Left colon (tissue), 2 donors: Measurements from ENCODE around the gene SERHL2. TPM values are rescaled to one million over a fixed set of nuclear protein-coding genes. Genes with fewer than 3 reads are reported as not detected.
A peak's percentile ranks its signal among the peaks of the same experiment; 100 is the strongest.

Experiments used
- ATAC-seq: fragments of 200-7000 bp; cut with Tn5 transposase; one replicate; pipeline ENCODE4 v1.9.1; 2020; ENCODE audit warnings: mild to moderate bottlenecking, moderate library complexity
- DNase-seq, 2 donors: peaks; one replicate each; pipeline ENCODE4 v3.0.0-alpha.2; 2020
- intact Hi-C, 2 donors: fragments of 100-400 bp; cut with DNase I in 1 of 2; cut with micrococcal nuclease in 1 of 2; formaldehyde crosslinking; loops; one replicate each; pipeline versions ENCODE4 v1.11.2 to v1.14.0; 2022; cut with DNase I, micrococcal nuclease
- total RNA-seq, 2 donors: library from RNA; stranded (reverse); fragmentation: NEBNext Ultra II Directional; extraction: Animal tissue kit (Norgen Biotek cat#: 25700); gene quantifications; one replicate each; pipeline ENCODE4 v1.2.1, GENCODE V29; 2021
- donor health status: DM: no; HTN: no; CAD: no.
- donor health status: DM: yes; HTN: yes; CAD: no.

SERHL2 gene
- total RNA-seq, 2 donors from 2014 or later: 0.73 to 0.92 TPM

- no peak for ATAC-seq
- intact Hi-C loops: no loop called here
Observed at GRCh38 chr22:42617155-42617983, 63.6 kb downstream of the SERHL2 start.

GRCh38 chr22:42619261-42620063 lies 65.7 kb downstream of the SERHL2 start:
- DNase-seq (no peak), ATAC-seq (no peak)

More at GRCh38 chr22:42617155-42617983, 63.6 kb downstream of the SERHL2 start:
- DNase-seq: no peak

GRCh38 chr22:42620084-42620483 lies 66.3 kb downstream of the SERHL2 start:
- intact Hi-C loops: no loop called here
- DNase-seq: no peak
- ATAC-seq: no peak

More at GRCh38 chr22:42619261-42620063, 65.7 kb downstream of the SERHL2 start:
- intact Hi-C loops: no loop called here

- peak; percentile 74 to 79 for DNase-seq
- intact Hi-C loops: no loop called here
- ATAC-seq: peak; percentile 65
Observed at GRCh38 chr22:42621505-42622002, 67.8 kb downstream of the SERHL2 start.

- ATAC-seq (no peak), DNase-seq (no peak)
- intact Hi-C loops: no loop called here
Observed at GRCh38 chr22:42622061-42622710, 68.4 kb downstream of the SERHL2 start.

- ATAC-seq (peak; percentile 31), DNase-seq (peak; percentile 63 to 65)
- intact Hi-C loops: no loop called here
Observed at GRCh38 chr22:42623301-42623751, 69.6 kb downstream of the SERHL2 start.

Other genes starting within 250 kb of the SERHL2 start
- 1 to 10 TPM in 1 of 2 donors, under 1 TPM in 1; 0.55 to 2.9 TPM for gene NFAM1, start 121.6 kb upstream of the SERHL2 start, total RNA-seq
- gene RRP7A, start 34.2 kb upstream of the SERHL2 start, total RNA-seq: 10 to 100 TPM; 33.8 to 42.4 TPM
- gene POLDIP3, start 60.9 kb downstream of the SERHL2 start, total RNA-seq: 10 to 100 TPM; 48.9 to 61.3 TPM
- gene ATP5MGL, start 86.6 kb downstream of the SERHL2 start, total RNA-seq: under 1 TPM; 0.34 to 0.89 TPM
- gene CYB5R3, start 95.4 kb downstream of the SERHL2 start, total RNA-seq: 100 to 1,000 TPM; 157 to 192 TPM
- gene A4GALT, start 166.9 kb downstream of the SERHL2 start, total RNA-seq: 1 to 10 TPM; 5.1 to 6.3 TPM